OCI-LY7 (cell line): Measurements from ENCODE around the gene CCDC38.

ENCODE experiments used
- CTCF ChIP-seq: fragments of 200-600 bp; sonication (generic); conservative IDR thresholded peaks from 2 replicates; pipeline ENCODE4 v1.5.1; 2014; ENCODE audit warnings: mild to moderate bottlenecking, antibody characterized with exemption, low read length, moderate library complexity, mixed read lengths
- EZH2phosphoT487 ChIP-seq: fragments of 200-600 bp; sonication (generic); IDR thresholded peaks from 2 replicates; pipeline ENCODE4 v1.6.1; 2018; ENCODE audit warnings: low read depth, borderline replicate concordance, mild to moderate bottlenecking, mixed run types, antibody characterized with exemption, low read length, moderate library complexity, mixed read lengths

DNA sequence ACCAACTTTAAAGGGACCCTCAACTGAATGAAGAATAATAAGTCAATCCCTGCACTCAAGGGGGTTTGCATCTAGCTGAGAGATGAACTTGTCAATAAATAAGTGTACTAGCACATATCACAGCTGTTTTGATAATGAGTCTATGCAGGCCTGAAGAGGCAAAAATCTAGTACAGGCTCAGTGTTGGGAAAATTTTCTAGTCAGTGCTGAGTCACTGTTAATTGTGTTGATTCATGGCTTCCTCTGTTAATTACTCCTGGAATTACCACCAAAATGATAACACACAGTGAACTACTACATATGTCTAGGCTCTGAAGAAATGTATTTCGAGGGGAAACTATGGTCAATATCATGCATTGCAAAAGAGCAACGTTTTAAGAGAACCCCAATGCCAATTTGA is 64.8 kb downstream of the CCDC38 start:
- TF ChIP-seq CTCF (no peak), EZH2phosphoT487 (no peak)
